Measurements from ENCODE around the gene PCDHA1. TPM values are rescaled to one million over a fixed set of nuclear protein-coding genes. Genes with fewer than 3 reads are reported as not detected.

The PCDHA1 gene
- total RNA-seq, result not detected

GRCh38 chr5:140785905-140786686 is at the start of gene PCDHA1:
TSS of gene PCDHA1 (plus strand) at chr5:140786140.
- DNase-seq (ENCODE audit: low spot score), result no peak

GRCh38 chr5:140737486-140737885 is 48.5 kb upstream of the PCDHA1 start:
- no peak for ATAC-seq (ENCODE audit: low FRiP score)
- TF ChIP-seq CTCF (IDR thresholded peaks at IDR 0.05), result no peak
- no peak for DNase-seq (ENCODE audit: low spot score)

More at GRCh38 chr5:140785905-140786686, at the start of gene PCDHA1:
- TF ChIP-seq CTCF (IDR thresholded peaks at IDR 0.05), result no peak
- no peak for ATAC-seq (ENCODE audit: low FRiP score)

DNA sequence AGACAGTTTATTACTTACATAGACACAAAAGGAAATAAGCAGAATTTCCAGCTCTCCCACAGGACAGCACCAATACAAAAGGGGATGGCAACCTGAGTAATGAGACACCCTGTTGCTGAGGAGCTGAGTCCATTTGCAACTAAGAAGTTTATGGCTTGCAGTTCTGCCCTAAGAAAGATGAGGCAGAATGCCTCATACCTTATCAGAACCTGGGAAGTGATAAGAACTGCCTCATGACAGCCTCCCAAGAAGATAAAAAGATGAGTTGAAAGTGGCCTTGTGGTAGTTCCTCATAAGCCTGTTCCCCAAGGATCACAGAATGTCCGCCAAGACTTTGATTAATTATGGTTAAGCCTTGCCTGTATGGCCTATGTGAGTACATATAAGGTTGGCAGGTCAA is 44.0 kb upstream of the PCDHA1 start:
- no peak for ATAC-seq (ENCODE audit: low FRiP score)
- no peak for TF ChIP-seq CTCF (IDR thresholded peaks at IDR 0.05)
- DNase-seq (ENCODE audit: low spot score), result no peak

DNA sequence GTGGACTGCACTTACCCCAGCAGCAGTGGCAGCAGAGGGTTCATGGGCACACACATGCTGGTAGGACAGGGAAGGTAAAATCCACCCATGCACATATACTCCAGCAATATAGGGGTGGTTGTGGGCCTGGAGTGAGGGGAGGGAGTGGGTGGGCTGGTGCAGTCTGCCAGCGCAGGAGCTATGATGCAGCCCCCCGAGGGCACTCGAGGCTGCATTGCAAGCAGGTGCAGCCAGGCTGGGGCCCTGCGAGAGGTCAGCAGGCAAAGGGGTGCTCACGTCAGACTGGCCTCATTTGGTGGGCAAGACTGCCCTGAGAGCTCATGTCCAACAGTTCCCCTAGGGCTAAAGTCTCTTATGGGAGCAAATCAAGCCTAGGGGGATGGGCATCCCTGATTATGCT is 32.4 kb upstream of the PCDHA1 start:
- DNase-seq (ENCODE audit: low spot score) (no peak), ATAC-seq (ENCODE audit: low FRiP score) (no peak)
- no peak for TF ChIP-seq CTCF (IDR thresholded peaks at IDR 0.05)

GRCh38 chr5:140764177-140764973 is 21.6 kb upstream of the PCDHA1 start:
- no peak for ATAC-seq (ENCODE audit: low FRiP score)
- no peak for DNase-seq (ENCODE audit: low spot score)
- TF ChIP-seq CTCF (IDR thresholded peaks at IDR 0.05), result no peak

GRCh38 chr5:140767444-140767843 is 18.5 kb upstream of the PCDHA1 start:
- ATAC-seq (ENCODE audit: low FRiP score) (no peak), DNase-seq (ENCODE audit: low spot score) (no peak)
- TF ChIP-seq CTCF (IDR thresholded peaks at IDR 0.05), result no peak
